MM.1S (cell line): ENCODE results near the gene SNX9.

Experiments used
- EZH2 ChIP-seq: fragments of 300-600 bp; sonication (generic); optimal IDR thresholded peaks from 2 replicates; pipeline ENCODE3; 2017; ENCODE audit warnings: low read depth, mild to moderate bottlenecking, antibody characterized with exemption, low read length, mixed read lengths
- TF ChIP-seq, protein P1 (sequence below): fragments of 300-600 bp; sonication (generic); IDR thresholded peaks from 2 replicates; pipeline ENCODE4 v1.5.1; 2016; ENCODE audit warnings: antibody characterized with exemption, low read length, mixed read lengths

DNA sequence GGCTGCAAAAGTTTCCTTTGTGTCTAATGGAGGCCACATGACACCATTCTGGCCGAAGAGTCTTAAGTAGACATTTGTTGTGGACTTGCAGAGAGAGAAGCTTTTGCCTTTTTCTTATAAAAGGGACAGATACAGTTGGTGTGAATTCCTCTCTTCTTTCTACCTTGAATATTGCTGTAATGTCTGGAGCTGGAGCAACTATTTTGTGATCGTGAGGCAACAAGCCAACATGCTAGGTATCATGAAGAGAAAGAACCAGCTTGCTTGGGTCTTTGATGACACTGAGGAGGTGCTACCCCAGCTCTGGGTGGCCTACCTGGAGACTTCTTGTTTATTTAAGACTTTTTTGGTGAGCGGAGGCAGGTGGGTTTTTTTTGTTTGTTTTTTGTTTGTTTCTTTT, 142.3 kb downstream of the SNX9 start:
- TF ChIP-seq, protein P1, sequence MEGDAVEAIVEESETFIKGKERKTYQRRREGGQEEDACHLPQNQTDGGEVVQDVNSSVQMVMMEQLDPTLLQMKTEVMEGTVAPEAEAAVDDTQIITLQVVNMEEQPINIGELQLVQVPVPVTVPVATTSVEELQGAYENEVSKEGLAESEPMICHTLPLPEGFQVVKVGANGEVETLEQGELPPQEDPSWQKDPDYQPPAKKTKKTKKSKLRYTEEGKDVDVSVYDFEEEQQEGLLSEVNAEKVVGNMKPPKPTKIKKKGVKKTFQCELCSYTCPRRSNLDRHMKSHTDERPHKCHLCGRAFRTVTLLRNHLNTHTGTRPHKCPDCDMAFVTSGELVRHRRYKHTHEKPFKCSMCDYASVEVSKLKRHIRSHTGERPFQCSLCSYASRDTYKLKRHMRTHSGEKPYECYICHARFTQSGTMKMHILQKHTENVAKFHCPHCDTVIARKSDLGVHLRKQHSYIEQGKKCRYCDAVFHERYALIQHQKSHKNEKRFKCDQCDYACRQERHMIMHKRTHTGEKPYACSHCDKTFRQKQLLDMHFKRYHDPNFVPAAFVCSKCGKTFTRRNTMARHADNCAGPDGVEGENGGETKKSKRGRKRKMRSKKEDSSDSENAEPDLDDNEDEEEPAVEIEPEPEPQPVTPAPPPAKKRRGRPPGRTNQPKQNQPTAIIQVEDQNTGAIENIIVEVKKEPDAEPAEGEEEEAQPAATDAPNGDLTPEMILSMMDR: no peak
- no peak for TF ChIP-seq EZH2
